ENCODE measurements around the gene DENND1B. TPM values are rescaled to one million over a fixed set of nuclear protein-coding genes. Genes with fewer than 3 reads are reported as not detected.

The DENND1B gene
- total RNA-seq, 1 donor from 2014 or later: 15.8 TPM

- DNase-seq (ENCODE audit: low read depth): no peak
These were observed 305.6 kb downstream of the DENND1B start for GRCh38 chr1:197469620-197470210.

GRCh38 chr1:197468543-197469175 is 306.6 kb downstream of the DENND1B start:
- no peak for DNase-seq (ENCODE audit: low read depth)

- DNase-seq (ENCODE audit: low read depth): peak; percentile 18
These were observed 307.4 kb downstream of the DENND1B start for GRCh38 chr1:197467881-197468280.

- no peak for DNase-seq (ENCODE audit: low read depth)
These were observed 308.5 kb downstream of the DENND1B start for GRCh38 chr1:197466813-197467212.

GRCh38 chr1:197465528-197466327 is 309.6 kb downstream of the DENND1B start:
- DNase-seq (ENCODE audit: low read depth): no peak

- DNase-seq (ENCODE audit: low read depth): peak; percentile 57
These were observed 311.2 kb downstream of the DENND1B start for GRCh38 chr1:197464044-197464443.

GRCh38 chr1:197463142-197463541 is 312.1 kb downstream of the DENND1B start:
- no peak for DNase-seq (ENCODE audit: low read depth)

- no peak for DNase-seq (ENCODE audit: low read depth)
These were observed 312.7 kb downstream of the DENND1B start for GRCh38 chr1:197462539-197462938.

Other genes with a start within 250 kb of the DENND1B start
- gene C1orf53, start 127.2 kb upstream of the DENND1B start, total RNA-seq: 12.4 and 12.6 TPM in 2 replicates
- gene LHX9, start 141.9 kb upstream of the DENND1B start, total RNA-seq: 0.03 and 0.21 TPM in 2 replicates